Pancreas (tissue), 10 donors: ENCODE data around the gene TNFRSF21. TPM values are rescaled to one million over a fixed set of nuclear protein-coding genes. Genes with fewer than 3 reads are reported as not detected.

Source experiments
- ATAC-seq, 4 donors: fragments of 200-7000 bp; cut with Tn5 transposase; one replicate each; pipeline versions ENCODE4 v1.8.0 to v1.9.1; 2020; ENCODE audit warnings: mild to moderate bottlenecking in 4 of 4, moderate library complexity in 4 of 4
- DNase-seq, 6 donors: peaks; one replicate each; pipeline ENCODE4 v3.0.0-alpha.2; 2020
- FAIRE-seq: peaks from 2 replicates; lab custom pipeline; 2012; peaks lifted over from hg19 to GRCh38; lab: Jason Lieb, UNC
- H3K27ac ChIP-seq, 4 donors: fragments of 200-600 bp; sonication (generic); 1 replicate in 3 of 4; 2 replicates in 1 of 4; pipeline versions ENCODE4 v1.5.0 to v1.8.0; 2020
- H3K27me3 ChIP-seq, 4 donors: fragments of 200-600 bp; one replicate each; pipeline ENCODE4 v1.8.0; 2021
- H3K36me3 ChIP-seq, 3 donors: fragments of 200-600 bp; sonication (generic) in 1 of 3; one replicate each; pipeline versions ENCODE4 v1.5.0 to v1.8.0; 2020 to 2021
- H3K4me1 ChIP-seq, 3 donors: fragments of 200-600 bp; one replicate each; pipeline ENCODE4 v1.8.0; 2021
- H3K4me3 ChIP-seq, 4 donors: fragments of 200-600 bp; sonication (generic) in 2 of 4; one replicate each; pipeline versions ENCODE4 v1.5.0 to v1.8.0; 2020 to 2021
- H3K9me3 ChIP-seq, 4 donors: fragments of 200-600 bp; one replicate each; pipeline ENCODE4 v1.8.0; 2021
- WGBS, 2 donors: extraction: QIAGEN DNeasy Blood & Tissue Kit; methylation state at CpG; one replicate each; pipeline ENCODE4 v1.1.7; 2013; 5-methylcytosine and 5-hydroxymethylcytosine counted together
- intact Hi-C, 3 donors: fragments of 100-400 bp; cut with DNase I; formaldehyde crosslinking; loops; one replicate each; pipeline versions ENCODE4 v1.11.1 to v1.14.2; 2022
- polyA plus RNA-seq, 2 donors: library from polyadenylated mRNA; stranded (reverse); fragments of 200-250 nt; gene quantifications; one replicate each; pipeline ENCODE4 v1.2.3, GENCODE V29; 2013
- total RNA-seq, 6 donors: library from RNA; stranded (reverse); fragmentation: NEBNext Ultra II Directional in 4 of 6; extraction: Animal tissue kit (Norgen Biotek cat#: 25700) in 4 of 6; gene quantifications; one replicate each; pipeline versions ENCODE4 v1.2.1 to v1.2.4, GENCODE V29; 2021 to 2023
- TF ChIP-seq, protein P1 (sequence below), 4 donors: fragments of 200-600 bp; sonication (generic) in 3 of 4; IDR thresholded peaks; one replicate each; pipeline versions ENCODE4 v1.5.0 to v1.8.0; 2021; ENCODE audit warnings: antibody characterized with exemption in 4 of 4
- donor health status: healthy with polysubstance abuse.
- donor health status: DM: no; HTN: no; CAD: no; lungs with moderate emphysema.
- donor health status: DM: no; HTN: no; CAD: no.
- donor health status: control.
- donor health status: control.
- donor health status: Bipolar disorder and iron deficiency.
- donor health status: DM: yes; HTN: yes; CAD: no.
- donor health status: DM: no; HTN: no; CAD: no.
- donor health status: DM: no; HTN: no; CAD: no.
- donor health status: DM: yes; HTN: yes; CAD: no.

The TNFRSF21 gene
- total and polyA plus RNA-seq, 8 donors, result 9.7 to 50.1 (median 15.8) TPM

DNA sequence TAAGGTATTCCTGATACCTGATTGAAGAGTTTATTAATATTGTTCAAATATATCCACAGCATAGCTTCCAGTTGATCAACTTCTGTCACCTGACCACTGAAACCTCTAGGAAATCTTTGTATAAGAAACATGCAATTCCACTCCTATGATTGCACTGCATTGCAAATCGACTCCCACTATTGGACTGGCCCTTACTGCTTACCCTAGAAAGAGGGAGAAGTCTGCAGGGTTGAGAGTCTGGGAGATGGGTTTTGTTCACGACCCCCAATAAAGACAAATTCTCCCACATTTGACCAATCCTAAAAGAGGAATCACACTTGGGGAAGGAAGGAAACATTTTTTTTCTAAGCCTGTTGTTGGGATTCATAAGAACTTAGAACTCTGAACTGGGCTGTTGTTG lies 43.7 kb downstream of the TNFRSF21 start:
- WGBS, 2 donors, result 72 to 85% methylated on average over 2 of the region's 2 CpGs
- no peaks in the 10 kb centered on the region for H3K4me1 ChIP-seq
- H3K27me3 ChIP-seq, result no peaks in the 10 kb centered on the region
- TF ChIP-seq, protein P1, sequence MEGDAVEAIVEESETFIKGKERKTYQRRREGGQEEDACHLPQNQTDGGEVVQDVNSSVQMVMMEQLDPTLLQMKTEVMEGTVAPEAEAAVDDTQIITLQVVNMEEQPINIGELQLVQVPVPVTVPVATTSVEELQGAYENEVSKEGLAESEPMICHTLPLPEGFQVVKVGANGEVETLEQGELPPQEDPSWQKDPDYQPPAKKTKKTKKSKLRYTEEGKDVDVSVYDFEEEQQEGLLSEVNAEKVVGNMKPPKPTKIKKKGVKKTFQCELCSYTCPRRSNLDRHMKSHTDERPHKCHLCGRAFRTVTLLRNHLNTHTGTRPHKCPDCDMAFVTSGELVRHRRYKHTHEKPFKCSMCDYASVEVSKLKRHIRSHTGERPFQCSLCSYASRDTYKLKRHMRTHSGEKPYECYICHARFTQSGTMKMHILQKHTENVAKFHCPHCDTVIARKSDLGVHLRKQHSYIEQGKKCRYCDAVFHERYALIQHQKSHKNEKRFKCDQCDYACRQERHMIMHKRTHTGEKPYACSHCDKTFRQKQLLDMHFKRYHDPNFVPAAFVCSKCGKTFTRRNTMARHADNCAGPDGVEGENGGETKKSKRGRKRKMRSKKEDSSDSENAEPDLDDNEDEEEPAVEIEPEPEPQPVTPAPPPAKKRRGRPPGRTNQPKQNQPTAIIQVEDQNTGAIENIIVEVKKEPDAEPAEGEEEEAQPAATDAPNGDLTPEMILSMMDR (IDR thresholded peaks at IDR 0.05), result no peak
- ATAC-seq (no peak), DNase-seq (no peak), FAIRE-seq (no peak)
- intact Hi-C loops, result no loop called here
- no peak overlapping the region for H3K4me3 ChIP-seq
- no peak overlapping the region for H3K27ac ChIP-seq
- H3K9me3 ChIP-seq, result no peaks in the 10 kb centered on the region
- H3K36me3 ChIP-seq, result no peaks in the 10 kb centered on the region

DNA sequence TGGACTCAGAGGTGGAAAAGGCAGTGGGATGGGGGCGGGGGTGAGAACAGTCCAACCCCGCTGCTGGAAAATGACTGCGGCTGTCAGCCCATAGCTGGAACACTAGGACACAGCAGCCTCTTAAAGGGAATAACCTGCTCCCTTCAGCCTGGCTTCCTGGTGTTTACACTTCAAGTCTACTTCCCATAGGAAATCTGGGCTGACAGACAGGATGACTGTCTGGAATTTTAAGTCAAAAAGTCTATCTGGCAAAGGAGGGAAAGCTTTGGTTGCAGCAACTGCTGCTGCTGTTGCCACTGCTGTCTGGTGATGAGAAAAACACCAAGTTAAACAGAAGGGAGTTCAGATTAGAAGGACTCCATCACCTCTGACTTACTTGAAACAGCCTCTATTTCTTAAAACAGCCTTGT lies 44.9 kb downstream of the TNFRSF21 start:
- ATAC-seq (peak in 2 of 4 donors; percentile 12 to 37), DNase-seq (no peak), FAIRE-seq (no peak)
- Histone ChIP-seq H3K9me3 (no peaks in the 10 kb centered on the region), H3K27me3 (no peaks in the 10 kb centered on the region), H3K36me3 (no peaks in the 10 kb centered on the region), H3K27ac (no peak overlapping the region), H3K4me3 (no peak overlapping the region), H3K4me1 (no peaks in the 10 kb centered on the region)
- TF ChIP-seq, protein P1 (IDR thresholded peaks at IDR 0.05), result no peak
- 77 to 79% methylated on average over 3 of the region's 3 CpGs for WGBS, 2 donors
- intact Hi-C loops, result no loop called here

- H3K36me3 ChIP-seq, result no peaks in the 10 kb centered on the region
- TF ChIP-seq, protein P1 (IDR thresholded peaks at IDR 0.05), result no peak
- no peak overlapping the region for H3K27ac ChIP-seq
- WGBS, 2 donors, result 79% methylated on average over 4 of the region's 4 CpGs
- FAIRE-seq, result no peak
- no peak for ATAC-seq
- no peak for DNase-seq
- H3K9me3 ChIP-seq, result no peaks in the 10 kb centered on the region
- intact Hi-C loops, result no loop called here
- no peaks in the 10 kb centered on the region for H3K27me3 ChIP-seq
- H3K4me3 ChIP-seq, result no peak overlapping the region
- H3K4me1 ChIP-seq, result no peaks in the 10 kb centered on the region
Observed at GRCh38 chr6:47263268-47263667, 46.4 kb downstream of the TNFRSF21 start.

DNA sequence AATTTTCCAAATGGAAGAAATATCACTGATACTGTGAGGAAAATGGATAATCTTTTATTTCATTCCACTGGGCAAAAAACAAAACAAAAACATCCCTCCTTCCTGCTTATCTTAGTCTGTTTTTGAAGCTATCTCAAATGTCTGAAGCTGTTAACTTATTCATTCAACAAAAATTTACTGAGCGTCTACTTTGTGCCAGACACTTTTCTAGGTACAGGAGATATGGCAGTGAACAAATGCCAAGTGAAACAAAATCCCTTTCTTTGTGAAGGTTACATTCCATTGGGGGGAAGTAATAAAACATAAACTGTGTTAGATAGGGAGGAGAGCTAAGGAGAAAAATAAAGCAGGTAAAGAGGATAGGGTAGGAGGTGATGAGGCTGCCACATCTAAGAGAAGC lies 47.5 kb downstream of the TNFRSF21 start:
- WGBS, 2 donors, result 18 to 32% methylated on average over 1 of the region's 1 CpG
- intact Hi-C loops, result no loop called here
- no peak for FAIRE-seq

DNA sequence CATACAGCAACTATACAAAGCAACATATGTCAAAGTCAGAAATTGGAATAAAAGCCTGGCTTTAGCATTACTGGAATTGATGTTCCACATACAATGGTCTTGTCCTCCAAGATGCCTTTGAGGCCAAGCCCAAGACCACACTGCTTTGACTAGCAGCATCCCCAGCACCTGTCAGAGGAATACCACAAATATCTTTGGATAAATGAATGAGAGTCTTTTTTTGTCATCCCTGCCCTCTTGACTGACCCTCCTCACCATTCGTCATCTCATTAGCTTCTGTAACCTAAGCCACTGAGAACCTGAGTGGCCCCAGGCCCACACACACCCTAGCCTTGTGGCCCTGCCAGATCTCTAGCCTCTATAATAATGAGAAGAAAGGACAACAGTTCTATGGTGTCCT lies 48.5 kb downstream of the TNFRSF21 start:
- DNase-seq (no peak), ATAC-seq (no peak), FAIRE-seq (no peak)
- H3K4me1 ChIP-seq, result no peaks in the 10 kb centered on the region
- H3K27ac ChIP-seq, result no peak overlapping the region
- 83 to 100% methylated on average over 1 of the region's 1 CpG for WGBS, 2 donors
- intact Hi-C loops, result no loop called here
- no peaks in the 10 kb centered on the region for H3K36me3 ChIP-seq
- H3K4me3 ChIP-seq, result no peak overlapping the region
- TF ChIP-seq, protein P1 (IDR thresholded peaks at IDR 0.05), result no peak
- no peaks in the 10 kb centered on the region for H3K9me3 ChIP-seq
- no peaks in the 10 kb centered on the region for H3K27me3 ChIP-seq

More for the DNA sequence above, 47.5 kb downstream of the TNFRSF21 start:
- DNase-seq, result no peak
- H3K4me1 ChIP-seq, result no peaks in the 10 kb centered on the region
- H3K27me3 ChIP-seq, result no peaks in the 10 kb centered on the region
- H3K36me3 ChIP-seq, result no peaks in the 10 kb centered on the region
- H3K9me3 ChIP-seq, result no peaks in the 10 kb centered on the region
- no peak overlapping the region for H3K4me3 ChIP-seq
- H3K27ac ChIP-seq, result no peak overlapping the region
- peak in 1 of 4 donors; percentile 19 for ATAC-seq
- TF ChIP-seq, protein P1 (IDR thresholded peaks at IDR 0.05), result no peak
